ENCODE results near the gene DCD. TPM values are rescaled to one million over a fixed set of nuclear protein-coding genes. Genes with fewer than 3 reads are reported as not detected.

The DCD gene
- total RNA-seq, 1 donor from 2014 or later = not detected

DNA sequence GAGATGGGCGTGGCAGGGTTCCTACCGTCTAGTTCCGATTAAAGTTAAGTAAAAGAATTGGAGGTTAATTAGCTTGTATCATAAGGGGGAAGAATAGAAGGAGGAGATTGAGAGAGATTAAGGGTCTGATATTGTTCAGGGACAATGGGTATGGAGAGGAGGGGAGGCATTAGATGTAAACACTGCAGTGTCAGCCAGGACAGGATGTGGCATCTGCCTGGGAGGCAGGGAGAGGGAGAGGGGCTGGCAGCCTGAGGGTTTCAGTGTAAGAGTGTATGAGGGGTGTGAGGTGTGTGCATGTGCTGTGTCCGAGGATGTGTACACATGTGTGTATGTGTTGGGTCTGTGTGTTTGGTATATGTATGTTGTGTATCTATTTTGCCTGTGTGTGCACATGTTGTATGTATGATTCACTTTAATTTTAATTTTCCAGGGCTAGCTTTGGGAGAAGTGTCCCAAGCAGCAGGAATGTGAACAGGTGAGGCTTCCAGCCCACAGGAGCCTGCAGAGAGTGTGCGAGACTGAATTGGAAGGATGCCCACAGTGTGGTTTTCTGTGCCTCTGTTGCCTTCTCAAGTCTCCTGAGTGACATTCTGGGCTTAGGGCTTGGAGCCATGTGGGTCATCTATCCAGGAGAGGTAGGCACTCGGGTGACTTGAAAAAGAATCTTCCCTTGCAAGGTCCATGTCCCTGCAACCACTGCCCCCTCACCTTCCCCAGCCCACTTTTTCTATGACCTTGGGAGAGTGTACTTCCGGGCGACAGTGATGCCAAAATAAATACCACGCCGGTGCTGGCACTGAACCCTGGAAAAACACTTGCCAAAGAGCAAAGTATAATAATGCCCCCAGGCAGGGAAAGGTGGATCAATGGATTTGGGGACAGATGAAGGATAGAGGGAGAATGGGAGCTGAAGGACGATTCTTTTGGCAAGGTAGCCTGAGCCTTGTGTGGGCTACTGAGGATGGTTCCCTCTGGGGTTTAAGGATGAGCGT lies 36.8 kb upstream of the DCD start:
- Histone ChIP-seq H3K27me3 (ENCODE audit: control insufficient read depth, insufficient read depth, low read length) (peaks cover 5% of the 10 kb centered on the region), H3K4me3 (ENCODE audit: low read depth, low read length) (no peak overlapping the region), H3K36me3 (ENCODE audit: control insufficient read depth, insufficient read depth, low read length) (no peaks in the 10 kb centered on the region)
- TF ChIP-seq CTCF (IDR thresholded peaks at IDR 0.05; ENCODE audit: insufficient read depth, low read length, poor library complexity, severe bottlenecking) = no peak
- no peak for DNase-seq (ENCODE audit: low read depth)

GRCh38 chr12:54683398-54683797 lies 35.2 kb upstream of the DCD start:
- Histone ChIP-seq H3K36me3 (ENCODE audit: control insufficient read depth, insufficient read depth, low read length) (no peaks in the 10 kb centered on the region), H3K4me3 (ENCODE audit: low read depth, low read length) (no peak overlapping the region), H3K27me3 (ENCODE audit: control insufficient read depth, insufficient read depth, low read length) (peaks cover 5% of the 10 kb centered on the region)
- DNase-seq (ENCODE audit: low read depth) = no peak
- no peak for TF ChIP-seq CTCF (IDR thresholded peaks at IDR 0.05; ENCODE audit: insufficient read depth, low read length, poor library complexity, severe bottlenecking)

DNA sequence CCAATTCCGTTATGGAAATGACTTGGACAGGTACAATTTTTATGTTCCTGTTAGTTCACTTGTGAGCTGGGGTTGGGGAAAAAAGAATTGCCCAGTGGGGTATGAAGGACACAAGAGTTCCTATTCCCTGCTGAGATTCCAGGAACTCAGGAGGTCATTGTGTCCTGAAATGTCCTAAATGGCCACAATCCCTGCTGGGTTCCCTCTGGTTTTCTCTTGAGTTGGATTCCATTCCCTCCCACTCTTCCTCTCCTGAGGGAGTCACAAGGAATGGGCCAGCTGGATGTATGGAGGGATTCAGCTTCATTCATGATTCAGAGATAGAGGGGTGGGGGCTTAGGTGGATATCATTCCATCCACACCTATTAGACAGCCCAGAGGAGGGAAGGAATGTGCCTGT lies 34.5 kb upstream of the DCD start:
- no peak overlapping the region for H3K4me3 ChIP-seq (ENCODE audit: low read depth, low read length)
- TF ChIP-seq CTCF (IDR thresholded peaks at IDR 0.05; ENCODE audit: insufficient read depth, low read length, poor library complexity, severe bottlenecking) = no peak
- peaks cover 5% of the 10 kb centered on the region for H3K27me3 ChIP-seq (ENCODE audit: control insufficient read depth, insufficient read depth, low read length)
- H3K36me3 ChIP-seq (ENCODE audit: control insufficient read depth, insufficient read depth, low read length) = no peaks in the 10 kb centered on the region
- no peak for DNase-seq (ENCODE audit: low read depth)

DNA sequence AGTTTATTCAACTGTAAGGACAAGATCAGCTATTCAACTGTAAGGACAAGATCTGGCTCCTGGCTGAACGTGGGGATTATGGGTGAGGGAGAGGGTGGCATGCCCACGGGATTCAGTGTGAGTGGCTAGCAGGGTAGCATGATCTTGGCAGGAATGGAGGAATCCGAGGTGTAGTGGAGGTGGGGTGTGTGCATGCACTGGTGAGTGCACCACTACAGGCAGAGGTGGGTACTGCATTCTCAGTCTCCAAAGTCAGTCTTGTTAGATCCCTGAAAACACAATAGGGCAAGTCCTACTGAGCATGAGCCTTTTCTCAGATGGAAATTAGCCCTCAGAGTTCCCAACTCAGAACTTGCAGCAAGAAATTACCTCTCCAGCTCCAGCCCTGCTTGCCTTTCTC lies 32.2 kb upstream of the DCD start:
- Histone ChIP-seq H3K27me3 (ENCODE audit: control insufficient read depth, insufficient read depth, low read length) (peaks cover 5% of the 10 kb centered on the region), H3K4me3 (ENCODE audit: low read depth, low read length) (no peak overlapping the region), H3K36me3 (ENCODE audit: control insufficient read depth, insufficient read depth, low read length) (no peaks in the 10 kb centered on the region)
- DNase-seq (ENCODE audit: low read depth) = no peak
- peak; percentile 36 for TF ChIP-seq CTCF (IDR thresholded peaks at IDR 0.05; ENCODE audit: insufficient read depth, low read length, poor library complexity, severe bottlenecking)

DNA sequence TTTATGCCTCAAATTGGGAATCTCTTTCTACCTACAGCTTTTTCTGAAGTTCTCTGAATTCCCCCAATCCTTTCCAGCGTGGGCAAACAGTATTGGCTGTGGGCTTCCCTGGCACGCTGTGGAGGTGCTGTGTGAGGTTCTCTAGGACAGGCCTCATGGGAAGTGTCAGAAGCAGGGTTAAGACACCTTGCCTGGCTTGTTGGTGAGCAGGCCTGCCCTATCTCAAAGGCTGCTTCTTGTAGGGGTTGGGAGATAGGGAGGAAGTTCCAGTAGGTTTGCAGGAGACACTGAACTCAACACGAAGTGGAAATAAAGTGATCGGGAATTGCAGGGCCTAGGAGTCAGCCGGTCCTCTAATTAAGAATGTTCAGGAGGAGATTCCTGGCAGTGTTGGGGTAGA lies 30.0 kb upstream of the DCD start:
- H3K27me3 ChIP-seq (ENCODE audit: control insufficient read depth, insufficient read depth, low read length) = no peaks in the 10 kb centered on the region
- TF ChIP-seq CTCF (IDR thresholded peaks at IDR 0.05; ENCODE audit: insufficient read depth, low read length, poor library complexity, severe bottlenecking) = no peak
- no peaks in the 10 kb centered on the region for H3K36me3 ChIP-seq (ENCODE audit: control insufficient read depth, insufficient read depth, low read length)
- no peak overlapping the region for H3K4me3 ChIP-seq (ENCODE audit: low read depth, low read length)
- DNase-seq (ENCODE audit: low read depth) = no peak
